CD14-positive monocyte (primary cell): ENCODE results near the gene DNAJB14. TPM values are rescaled to one million over a fixed set of nuclear protein-coding genes. Genes with fewer than 3 reads are reported as not detected.
A peak's percentile ranks its signal among the peaks of the same experiment; 100 is the strongest.

Experiments used
- DNase-seq, 3 donors: peaks; one replicate each; pipeline ENCODE4 v3.0.0-alpha.2; 2011 to 2022
- H2AFZ ChIP-seq: 2 replicates; pipeline ENCODE4 v1.6.0; 2012; ENCODE audit warnings: mild to moderate bottlenecking, low read depth, low read length, inconsistent platforms; ENCODE audit not compliant: insufficient read depth, poor library complexity, severe bottlenecking
- H3K27ac ChIP-seq, 2 donors: 1 replicate in 1 of 2; 2 replicates in 1 of 2; pipeline ENCODE4 v1.5.1; 2012 to 2013; ENCODE audit warnings: low read length in 2 of 2, control low read depth in 1 of 2, inconsistent platforms in 1 of 2, low read depth in 1 of 2, mild to moderate bottlenecking in 1 of 2
- H3K27me3 ChIP-seq, 2 donors: one replicate each; pipeline versions ENCODE4 v1.6.0 to v1.6.1; 2011 to 2013; ENCODE audit warnings: low read length in 2 of 2; ENCODE audit not compliant: control insufficient read depth in 2 of 2, insufficient read depth in 2 of 2
- H3K36me3 ChIP-seq, 2 donors: replicated peaks in 1 of 2; 1 replicate in 1 of 2; 2 replicates in 1 of 2; pipeline versions ENCODE4 v1.5.1 to v1.6.1; 2012 to 2013; ENCODE audit warnings: low read length in 2 of 2, control low read depth in 1 of 2, inconsistent platforms in 1 of 2, mild to moderate bottlenecking in 1 of 2; ENCODE audit not compliant: insufficient read depth in 2 of 2, control insufficient read depth in 1 of 2
- H3K4me1 ChIP-seq, 2 donors: 1 replicate in 1 of 2; 2 replicates in 1 of 2; pipeline versions ENCODE4 v1.5.1 to v1.6.1; 2012 to 2013; ENCODE audit warnings: low read length in 2 of 2, control low read depth in 1 of 2, inconsistent platforms in 1 of 2, mild to moderate bottlenecking in 1 of 2, moderate library complexity in 1 of 2; ENCODE audit not compliant: insufficient read depth in 2 of 2, control insufficient read depth in 1 of 2
- H3K4me2 ChIP-seq: replicated peaks from 2 replicates; pipeline ENCODE3; 2012; ENCODE audit warnings: low read length, moderate library complexity, mild to moderate bottlenecking; ENCODE audit not compliant: poor library complexity, severe bottlenecking; ENCODE audit errors: extremely low read depth
- H3K4me3 ChIP-seq, 3 experiments: fragments of 200-600 bp in 1 of 3; sonication (generic) in 1 of 3; replicated peaks in 1 of 3; 1 replicate in 2 of 3; 2 replicates in 1 of 3; pipeline ENCODE4 v1.5.1; 2011 to 2013; ENCODE audit warnings: low read length in 3 of 3, mild to moderate bottlenecking in 3 of 3, control low read depth in 2 of 3, low read depth in 2 of 3, inconsistent platforms in 1 of 3, moderate library complexity in 1 of 3
- H3K79me2 ChIP-seq: 2 replicates; pipeline ENCODE4 v1.6.0; 2012; ENCODE audit warnings: mild to moderate bottlenecking, control low read depth, inconsistent platforms, low read length, moderate library complexity; ENCODE audit not compliant: insufficient read depth
- H3K9ac ChIP-seq: 2 replicates; pipeline ENCODE4 v1.6.0; 2017; ENCODE audit warnings: low read length, mild to moderate bottlenecking; ENCODE audit not compliant: insufficient read depth, poor library complexity, severe bottlenecking
- H3K9me3 ChIP-seq, 2 donors: replicated peaks in 1 of 2; 1 replicate in 1 of 2; 2 replicates in 1 of 2; pipeline versions ENCODE4 v1.5.1 to v1.6.1; 2012 to 2013; ENCODE audit warnings: low read length in 2 of 2, control low read depth in 1 of 2; ENCODE audit not compliant: control insufficient read depth in 1 of 2, insufficient read depth in 1 of 2
- H4K20me1 ChIP-seq: 2 replicates; pipeline ENCODE4 v1.6.0; 2012; ENCODE audit warnings: mild to moderate bottlenecking, low read length, control low read depth, moderate library complexity; ENCODE audit not compliant: insufficient read depth
- H3K27ac Mint-ChIP-seq, 7 donors: one replicate each; pipeline ENCODE4 v1.8.0; 2020; ENCODE audit warnings: mild to moderate bottlenecking in 7 of 7, mixed read lengths in 7 of 7, moderate library complexity in 6 of 7, inconsistent platforms in 2 of 7
- H3K27me3 Mint-ChIP-seq, 3 donors: one replicate each; pipeline ENCODE4 v1.8.0; 2021 to 2022; ENCODE audit warnings: low read depth in 3 of 3, mild to moderate bottlenecking in 3 of 3, mixed read lengths in 3 of 3, moderate library complexity in 3 of 3, inconsistent platforms in 1 of 3
- H3K36me3 Mint-ChIP-seq, 2 donors: one replicate each; pipeline ENCODE4 v1.8.0; 2020; ENCODE audit warnings: mixed read lengths in 2 of 2, inconsistent platforms in 1 of 2, mild to moderate bottlenecking in 1 of 2
- H3K4me1 Mint-ChIP-seq: one replicate; pipeline ENCODE4 v1.8.0; 2020; ENCODE audit warnings: mild to moderate bottlenecking, mixed read lengths
- H3K4me3 Mint-ChIP-seq, 2 donors: one replicate each; pipeline ENCODE4 v1.8.0; 2020; ENCODE audit warnings: mild to moderate bottlenecking in 2 of 2, mixed read lengths in 2 of 2, moderate library complexity in 1 of 2
- H3K9me3 Mint-ChIP-seq, 7 donors: one replicate each; pipeline ENCODE4 v1.8.0; 2020 to 2022; ENCODE audit warnings: mixed read lengths in 7 of 7, mild to moderate bottlenecking in 6 of 7, moderate library complexity in 6 of 7, inconsistent platforms in 2 of 7
- CTCF ChIP-seq: fragments of 200-600 bp; IDR thresholded peaks from one replicate; pipeline ENCODE4 v1.8.0; 2022; ENCODE audit warnings: antibody characterized with exemption, mild to moderate bottlenecking
- WGBS: methylation state at CpG from one replicate; pipeline ENCODE4 v1.1.5; 2013; ENCODE audit warnings: missing lambda C conversion rate; ENCODE audit not compliant: insufficient coverage; 5-methylcytosine and 5-hydroxymethylcytosine counted together
- intact Hi-C, 2 donors: fragments of 100-400 bp; cut with micrococcal nuclease; formaldehyde crosslinking; loops; one replicate each; pipeline versions ENCODE4 v1.15.0 to v1.15.1; 2023
- polyA minus RNA-seq: library from RNA; depleted of rRNA, polyadenylated mRNA; stranded (reverse); fragments of >200 nt; gene quantifications from 2 replicates; pipeline ENCODE4 v1.2.3, GENCODE V29; 2012
- polyA plus RNA-seq, 3 donors: library from polyadenylated mRNA; depleted of rRNA in 1 of 3; unstranded in 2 of 3; stranded (reverse) in 1 of 3; fragments of 300-500 nt in 2 of 3; fragments of >200 nt in 1 of 3; fragmentation: Illumina TruSeq in 2 of 3; gene quantifications; 1 replicate in 2 of 3; 2 replicates in 1 of 3; pipeline ENCODE4 v1.2.3, GENCODE V29; 2012 to 2021
- total RNA-seq, 12 experiments: library from RNA in 1 of 12; stranded (reverse) in 1 of 12; fragments of 120-200 nt in 1 of 12; gene quantifications; one replicate each; pipeline ENCODE4 v1.2.4 and lab custom pipeline; 2013 to 2026; ENCODE audit warnings: mixed read lengths in 6 of 12, inconsistent platforms in 1 of 12

The DNAJB14 gene
- 43.6 TPM for total RNA-seq (2013)
- polyA plus RNA-seq (10 to 100 TPM; 15.6 to 21.4 (median 21.4) TPM), polyA minus RNA-seq (15.1 and 16.0 TPM in 2 replicates), total RNA-seq (lab: John Stamatoyannopoulos, UW) (32.2 to 86.6 (median 51.9) reads per million in 11 experiments)

GRCh38 chr4:99946356-99947189 is at the start of gene DNAJB14:
TSS of gene DNAJB14 (minus strand) at chr4:99946618. CDS start at chr4:99946571, 47 bp downstream.
- Histone ChIP-seq H3K4me3 (peak within 1 kb of the TSS; percentile 77 to 88 (median 88)), H3K27me3 (no peaks in the 10 kb centered on the region), H3K27ac (peak within 1 kb of the TSS; percentile 82 to 86), H3K9ac (peak within 1 kb of the TSS; percentile 86), H3K4me2 (peak within 1 kb of the TSS; percentile 84), H3K79me2 (peaks cover 86% of the 10 kb centered on the region), H4K20me1 (peaks cover 39% of the 10 kb centered on the region), H3K9me3 (no peaks in the 10 kb centered on the region), H3K4me1 (peaks cover 42 to 65% of the 10 kb centered on the region in 2 donors), H2AFZ (peak within 1 kb of the TSS; percentile 85), H3K36me3 (peaks cover 3 to 11% of the 10 kb centered on the region in 2 donors)
- H3K36me3 Mint-ChIP-seq = peaks cover 7 to 13% of the 10 kb centered on the region in 2 donors
- peak within 1 kb of the TSS; percentile 96 to 98 for H3K4me3 Mint-ChIP-seq
- H3K27ac Mint-ChIP-seq = peak within 1 kb of the TSS; percentile 86 to 96 (median 94)
- H3K27me3 Mint-ChIP-seq = no peaks in the 10 kb centered on the region
- peaks cover 46% of the 10 kb centered on the region for H3K4me1 Mint-ChIP-seq
- 1% methylated on average over 82 of the region's 87 CpGs for WGBS
- DNase-seq = peak; percentile 61 to 67 (median 66)
- H3K9me3 Mint-ChIP-seq = peaks cover 0 to 2% (median 0%) of the 10 kb centered on the region in 7 donors
- no peak for TF ChIP-seq CTCF
- intact Hi-C loops = loop anchor here (5.0 kb wide), 4 partner anchors 49 to 384 kb away; partner anchors contain the start of genes DAPP1 (in 1 of the 2), LAMTOR3 (in 1 of the 2) and TRMT10A (in 1 of the 2)

GRCh38 chr4:99991741-99992140 is 45.3 kb upstream of the DNAJB14 start:
- intact Hi-C loops = no loop called here
- Histone ChIP-seq H3K9me3 (no peaks in the 10 kb centered on the region), H2AFZ (no peak overlapping the region), H4K20me1 (no peaks in the 10 kb centered on the region), H3K4me1 (no peaks in the 10 kb centered on the region), H3K27ac (no peak overlapping the region), H3K9ac (no peak overlapping the region), H3K27me3 (no peaks in the 10 kb centered on the region), H3K4me2 (no peak overlapping the region), H3K36me3 (no peaks in the 10 kb centered on the region), H3K79me2 (no peaks in the 10 kb centered on the region), H3K4me3 (no peak overlapping the region)
- Mint-ChIP-seq H3K27ac (no peak overlapping the region), H3K4me1 (no peaks in the 10 kb centered on the region), H3K27me3 (peaks cover under 1 to 4% (median 3%) of the 10 kb centered on the region in 3 donors), H3K4me3 (no peak overlapping the region), H3K36me3 (no peaks in the 10 kb centered on the region), H3K9me3 (peaks cover 0 to 3% (median 0%) of the 10 kb centered on the region in 7 donors)
- no peak for TF ChIP-seq CTCF
- WGBS = no CpG with 5 or more reads among the region's 3 CpGs
- no peak for DNase-seq
